ENCODE data around the gene SLC25A29.

Gene SLC25A29

GRCh38 chr14:100341301-100342031 is 35.2 kb upstream of the SLC25A29 start:
- TF ChIP-seq CTCF (IDR thresholded peaks at IDR 0.05; ENCODE audit: low read depth, low read length, poor library complexity, severe bottlenecking) = no peak
- TF ChIP-seq EZH2phosphoT487 (IDR thresholded peaks at IDR 0.05; ENCODE audit: borderline replicate concordance, low read length) = no peak
- H3K36me3 ChIP-seq (ENCODE audit: control insufficient read depth, low read length) = peaks cover 43% of the 10 kb centered on the region
- H3K4me3 ChIP-seq (ENCODE audit: low read length) = no peak overlapping the region
- H3K9me3 ChIP-seq (ENCODE audit: control insufficient read depth, insufficient read depth, low read length) = no peaks in the 10 kb centered on the region
- no peaks in the 10 kb centered on the region for H3F3A ChIP-seq (ENCODE audit: control insufficient read depth, insufficient read depth)
- H3K27me3 ChIP-seq (ENCODE audit: control insufficient read depth, low read length) = no peaks in the 10 kb centered on the region
- H3K4me2 ChIP-seq (ENCODE audit: low read length) = peak overlapping the region; percentile 8; the same call in 1 of the 2 replicates
- H3K9me2 ChIP-seq (replicated peaks; ENCODE audit: control insufficient read depth, low read length) = no peaks in the 10 kb centered on the region
- H3K27ac ChIP-seq (ENCODE audit: low read depth, low read length) = no peak overlapping the region
- no peaks in the 10 kb centered on the region for H3K79me2 ChIP-seq (ENCODE audit: control insufficient read depth, low read length)
- no peaks in the 10 kb centered on the region for H4K20me1 ChIP-seq (ENCODE audit: control insufficient read depth, insufficient read depth, low read depth, low read length)
- H3K4me1 ChIP-seq (ENCODE audit: control insufficient read depth, low read length) = peaks cover 14% of the 10 kb centered on the region

GRCh38 chr14:100340423-100340813 is 34.2 kb upstream of the SLC25A29 start:
- no peak overlapping the region for H3K4me3 ChIP-seq (ENCODE audit: low read length)
- no peaks in the 10 kb centered on the region for H4K20me1 ChIP-seq (ENCODE audit: control insufficient read depth, insufficient read depth, low read depth, low read length)
- H3K9me3 ChIP-seq (ENCODE audit: control insufficient read depth, insufficient read depth, low read length) = no peaks in the 10 kb centered on the region
- H3K27ac ChIP-seq (ENCODE audit: low read depth, low read length) = no peak overlapping the region
- TF ChIP-seq EZH2phosphoT487 (IDR thresholded peaks at IDR 0.05; ENCODE audit: borderline replicate concordance, low read length) = no peak
- TF ChIP-seq CTCF (IDR thresholded peaks at IDR 0.05; ENCODE audit: low read depth, low read length, poor library complexity, severe bottlenecking) = no peak
- peaks cover 14% of the 10 kb centered on the region for H3K4me1 ChIP-seq (ENCODE audit: control insufficient read depth, low read length)
- peaks cover 36% of the 10 kb centered on the region for H3K36me3 ChIP-seq (ENCODE audit: control insufficient read depth, low read length)
- no peaks in the 10 kb centered on the region for H3K9me2 ChIP-seq (replicated peaks; ENCODE audit: control insufficient read depth, low read length)
- H3K4me2 ChIP-seq (ENCODE audit: low read length) = no peak overlapping the region
- H3F3A ChIP-seq (ENCODE audit: control insufficient read depth, insufficient read depth) = no peaks in the 10 kb centered on the region
- no peaks in the 10 kb centered on the region for H3K79me2 ChIP-seq (ENCODE audit: control insufficient read depth, low read length)
- no peaks in the 10 kb centered on the region for H3K27me3 ChIP-seq (ENCODE audit: control insufficient read depth, low read length)

GRCh38 chr14:100339766-100340422 is 33.6 kb upstream of the SLC25A29 start:
- peaks cover 14% of the 10 kb centered on the region for H3K4me1 ChIP-seq (ENCODE audit: control insufficient read depth, low read length)
- TF ChIP-seq CTCF (IDR thresholded peaks at IDR 0.05; ENCODE audit: low read depth, low read length, poor library complexity, severe bottlenecking) (no peak), EZH2phosphoT487 (IDR thresholded peaks at IDR 0.05; ENCODE audit: borderline replicate concordance, low read length) (no peak)
- H3K27ac ChIP-seq (ENCODE audit: low read depth, low read length) = no peak overlapping the region
- no peaks in the 10 kb centered on the region for H3K27me3 ChIP-seq (ENCODE audit: control insufficient read depth, low read length)
- no peaks in the 10 kb centered on the region for H4K20me1 ChIP-seq (ENCODE audit: control insufficient read depth, insufficient read depth, low read depth, low read length)
- H3K36me3 ChIP-seq (ENCODE audit: control insufficient read depth, low read length) = peaks cover 37% of the 10 kb centered on the region
- no peak overlapping the region for H3K4me3 ChIP-seq (ENCODE audit: low read length)
- no peaks in the 10 kb centered on the region for H3K9me2 ChIP-seq (replicated peaks; ENCODE audit: control insufficient read depth, low read length)
- no peaks in the 10 kb centered on the region for H3K79me2 ChIP-seq (ENCODE audit: control insufficient read depth, low read length)
- H3K9me3 ChIP-seq (ENCODE audit: control insufficient read depth, insufficient read depth, low read length) = no peaks in the 10 kb centered on the region
- no peak overlapping the region for H3K4me2 ChIP-seq (ENCODE audit: low read length)
- no peaks in the 10 kb centered on the region for H3F3A ChIP-seq (ENCODE audit: control insufficient read depth, insufficient read depth)
